OCI-LY1 (cell line): ENCODE data around the gene EPB41L1.

ENCODE experiments used
- H2AFZ ChIP-seq: fragments of 200-600 bp; sonication (generic), shearing (Covaris generic); 2 replicates; pipeline ENCODE4 v1.6.0; 2014; ENCODE audit warnings: antibody characterized with exemption, mild to moderate bottlenecking, low read length
- H3F3A ChIP-seq: fragments of 200-600 bp; sonication (generic), shearing (Covaris generic); 2 replicates; pipeline ENCODE4 v1.6.0; 2014; ENCODE audit warnings: mild to moderate bottlenecking, antibody characterized with exemption, low read length, moderate library complexity; ENCODE audit not compliant: insufficient read depth
- H3K27ac ChIP-seq: fragments of 200-600 bp; sonication (generic); 2 replicates; pipeline ENCODE4 v1.5.1; 2014; ENCODE audit warnings: low read length, mixed run types, mild to moderate bottlenecking, low read depth; ENCODE audit not compliant: poor library complexity, severe bottlenecking
- H3K27me3 ChIP-seq: fragments of 200-600 bp; sonication (generic); 2 replicates; pipeline ENCODE4 v1.6.0; 2014; ENCODE audit warnings: antibody characterized with exemption, mild to moderate bottlenecking, low read length, moderate library complexity; ENCODE audit not compliant: insufficient read depth
- H3K36me3 ChIP-seq: fragments of 200-600 bp; sonication (generic); 2 replicates; pipeline ENCODE4 v1.6.1; 2014; ENCODE audit warnings: mild to moderate bottlenecking, antibody characterized with exemption, low read length, moderate library complexity, mixed read lengths; ENCODE audit not compliant: insufficient read depth
- H3K4me1 ChIP-seq: fragments of 200-600 bp; sonication (generic); 2 replicates; pipeline ENCODE4 v1.5.1; 2014; ENCODE audit warnings: mild to moderate bottlenecking, low read length, moderate library complexity; ENCODE audit not compliant: insufficient read depth, severe bottlenecking
- H3K4me2 ChIP-seq: fragments of 200-600 bp; sonication (generic), shearing (Covaris generic); 2 replicates; pipeline ENCODE4 v1.6.1; 2014; ENCODE audit warnings: low read length
- H3K4me3 ChIP-seq: fragments of 200-600 bp; sonication (generic); 2 replicates; pipeline ENCODE4 v1.5.1; 2014; ENCODE audit warnings: low read length, low read depth, mild to moderate bottlenecking, mixed read lengths; ENCODE audit not compliant: poor library complexity, severe bottlenecking
- H3K79me2 ChIP-seq: fragments of 200-600 bp; shearing (Covaris generic); 2 replicates; pipeline ENCODE4 v1.6.1; 2016; ENCODE audit warnings: mixed run types, low read length, mixed read lengths; ENCODE audit not compliant: insufficient read depth
- H3K9ac ChIP-seq: fragments of 200-600 bp; sonication (generic), shearing (Covaris generic); 2 replicates; pipeline ENCODE4 v1.6.1; 2014; ENCODE audit warnings: mild to moderate bottlenecking, low read length, mixed read lengths
- H3K9me2 ChIP-seq: fragments of 200-600 bp; sonication (generic), shearing (Covaris generic); 2 replicates; pipeline ENCODE4 v1.6.1; 2014; ENCODE audit warnings: low read depth, mild to moderate bottlenecking, low read length, mixed read lengths
- H3K9me3 ChIP-seq: fragments of 200-600 bp; shearing (Covaris generic); 2 replicates; pipeline ENCODE4 v1.6.1; 2014; ENCODE audit warnings: low read length, mixed read lengths
- H4K20me1 ChIP-seq: fragments of 200-600 bp; sonication (generic), shearing (Covaris generic); 2 replicates; pipeline ENCODE4 v1.6.0; 2016; ENCODE audit warnings: mild to moderate bottlenecking, low read length; ENCODE audit not compliant: insufficient read depth
- EZH2 ChIP-seq: fragments of 200-600 bp; sonication (generic), shearing (Covaris generic); IDR thresholded peaks from 2 replicates; pipeline ENCODE4 v1.8.0; 2017; ENCODE audit warnings: borderline replicate concordance, mixed run types, mild to moderate bottlenecking, antibody characterized with exemption, low read length, moderate library complexity, mixed read lengths
- TF ChIP-seq, protein P1 (sequence below): fragments of 200-600 bp; sonication (generic), shearing (Covaris generic); IDR thresholded peaks from 2 replicates; pipeline ENCODE4 v1.5.1; 2017; ENCODE audit warnings: mild to moderate bottlenecking, antibody characterized with exemption, low read length, moderate library complexity, mixed read lengths

EPB41L1 gene

DNA sequence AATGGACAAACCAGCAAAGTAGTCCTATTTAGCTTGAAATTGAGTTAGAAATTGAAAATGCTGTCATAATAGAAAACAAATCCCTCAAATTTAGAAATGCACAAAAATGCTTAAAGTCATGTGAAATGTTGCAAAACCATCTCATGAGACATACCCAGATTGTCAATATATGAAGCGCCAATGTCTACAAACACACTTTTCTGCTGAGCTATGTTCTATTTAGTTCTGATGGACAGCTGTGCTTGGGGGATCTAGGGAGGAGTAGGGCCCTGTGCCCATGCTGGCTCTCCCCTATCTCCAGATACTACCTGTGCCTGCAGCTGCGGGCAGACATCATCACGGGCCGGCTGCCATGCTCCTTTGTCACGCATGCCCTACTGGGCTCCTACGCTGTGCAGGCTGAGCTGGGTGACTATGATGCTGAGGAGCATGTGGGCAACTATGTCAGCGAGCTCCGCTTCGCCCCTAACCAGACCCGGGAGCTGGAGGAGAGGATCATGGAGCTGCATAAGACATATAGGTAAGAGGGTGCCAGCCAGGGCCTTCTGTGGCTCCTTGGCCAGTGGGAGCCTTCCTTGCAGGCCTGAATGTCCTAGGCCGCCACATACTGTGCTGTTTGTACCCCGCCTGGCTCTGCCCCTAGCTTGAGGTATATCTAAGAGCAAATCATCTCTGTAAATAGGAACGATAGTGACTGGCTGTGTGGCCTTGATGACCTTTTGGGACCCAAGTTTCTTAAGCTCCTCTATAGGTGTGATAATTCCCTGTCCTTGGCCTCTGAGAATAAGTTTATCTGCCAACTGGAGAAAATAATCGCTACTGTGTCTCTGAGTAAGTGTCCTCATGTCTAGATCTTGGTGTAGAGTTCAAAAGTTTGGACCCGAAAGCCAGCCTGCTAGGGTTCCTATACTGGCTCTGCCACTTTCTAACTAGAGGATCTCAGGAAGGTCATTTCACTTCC is 30.6 kb downstream of the EPB41L1 start:
- no peaks in the 10 kb centered on the region for H4K20me1 ChIP-seq
- H3F3A ChIP-seq: no peaks in the 10 kb centered on the region
- no peaks in the 10 kb centered on the region for H3K9me2 ChIP-seq
- H3K27ac ChIP-seq: no peak overlapping the region
- H2AFZ ChIP-seq: no peak overlapping the region
- H3K4me1 ChIP-seq: no peaks in the 10 kb centered on the region
- H3K27me3 ChIP-seq: peaks cover 7% of the 10 kb centered on the region; the same call in 1 of the 2 replicates
- H3K4me3 ChIP-seq: no peak overlapping the region
- H3K4me2 ChIP-seq: no peak overlapping the region
- no peaks in the 10 kb centered on the region for H3K79me2 ChIP-seq
- TF ChIP-seq, protein P1, sequence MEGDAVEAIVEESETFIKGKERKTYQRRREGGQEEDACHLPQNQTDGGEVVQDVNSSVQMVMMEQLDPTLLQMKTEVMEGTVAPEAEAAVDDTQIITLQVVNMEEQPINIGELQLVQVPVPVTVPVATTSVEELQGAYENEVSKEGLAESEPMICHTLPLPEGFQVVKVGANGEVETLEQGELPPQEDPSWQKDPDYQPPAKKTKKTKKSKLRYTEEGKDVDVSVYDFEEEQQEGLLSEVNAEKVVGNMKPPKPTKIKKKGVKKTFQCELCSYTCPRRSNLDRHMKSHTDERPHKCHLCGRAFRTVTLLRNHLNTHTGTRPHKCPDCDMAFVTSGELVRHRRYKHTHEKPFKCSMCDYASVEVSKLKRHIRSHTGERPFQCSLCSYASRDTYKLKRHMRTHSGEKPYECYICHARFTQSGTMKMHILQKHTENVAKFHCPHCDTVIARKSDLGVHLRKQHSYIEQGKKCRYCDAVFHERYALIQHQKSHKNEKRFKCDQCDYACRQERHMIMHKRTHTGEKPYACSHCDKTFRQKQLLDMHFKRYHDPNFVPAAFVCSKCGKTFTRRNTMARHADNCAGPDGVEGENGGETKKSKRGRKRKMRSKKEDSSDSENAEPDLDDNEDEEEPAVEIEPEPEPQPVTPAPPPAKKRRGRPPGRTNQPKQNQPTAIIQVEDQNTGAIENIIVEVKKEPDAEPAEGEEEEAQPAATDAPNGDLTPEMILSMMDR: no peak
- no peak for TF ChIP-seq EZH2
- H3K9me3 ChIP-seq: no peaks in the 10 kb centered on the region
- no peak overlapping the region for H3K9ac ChIP-seq
- no peaks in the 10 kb centered on the region for H3K36me3 ChIP-seq

DNA sequence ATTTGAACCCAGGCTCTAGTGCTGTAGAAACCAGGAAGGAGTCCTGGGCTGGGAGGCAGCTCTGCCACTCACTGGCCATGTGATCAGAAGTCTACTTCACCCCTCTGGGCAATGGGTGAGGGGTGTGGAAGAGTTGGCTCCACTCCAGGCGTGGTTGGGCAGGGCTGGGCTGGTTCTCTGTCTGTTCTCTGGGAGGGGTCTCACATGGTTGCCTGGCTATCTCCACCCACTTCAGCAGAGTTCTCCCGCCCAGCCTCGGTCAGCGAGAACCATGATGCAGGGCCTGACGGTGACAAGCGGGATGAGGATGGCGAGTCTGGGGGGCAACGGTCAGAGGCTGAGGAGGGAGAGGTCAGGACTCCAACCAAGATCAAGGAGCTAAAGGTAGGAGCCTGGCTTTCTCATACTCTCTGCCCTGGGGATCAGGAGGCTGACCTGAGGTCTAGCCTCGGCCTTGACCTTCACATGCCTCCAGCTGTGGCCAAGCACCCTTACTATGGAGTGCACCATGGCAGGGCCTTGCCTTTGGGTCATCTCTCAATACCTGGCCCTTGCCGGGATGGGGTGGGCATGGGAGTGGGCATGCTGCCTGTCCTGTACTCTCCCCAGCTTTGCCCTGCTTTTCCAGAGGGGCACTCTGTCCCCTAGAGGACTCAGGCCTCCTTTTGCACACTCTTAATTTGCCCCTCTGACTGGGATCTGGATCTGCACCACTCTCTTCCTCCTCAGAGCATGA is 39.6 kb downstream of the EPB41L1 start:
- no peak for TF ChIP-seq EZH2
- TF ChIP-seq, protein P1: no peak
- H3K9me2 ChIP-seq: no peaks in the 10 kb centered on the region
- no peaks in the 10 kb centered on the region for H3K4me1 ChIP-seq
- no peaks in the 10 kb centered on the region for H3K79me2 ChIP-seq
- no peaks in the 10 kb centered on the region for H3K9me3 ChIP-seq
- 0 out of 2 replicates have a peak, but pooled peaks cover 19% of the 10 kb centered on the region for H3K27me3 ChIP-seq
- H3F3A ChIP-seq: no peaks in the 10 kb centered on the region
- no peak overlapping the region for H2AFZ ChIP-seq
- H3K27ac ChIP-seq: no peak overlapping the region
- H3K36me3 ChIP-seq: no peaks in the 10 kb centered on the region
- no peaks in the 10 kb centered on the region for H4K20me1 ChIP-seq
- H3K9ac ChIP-seq: no peak overlapping the region
- H3K4me3 ChIP-seq: no peak overlapping the region
- H3K4me2 ChIP-seq: no peak overlapping the region

DNA sequence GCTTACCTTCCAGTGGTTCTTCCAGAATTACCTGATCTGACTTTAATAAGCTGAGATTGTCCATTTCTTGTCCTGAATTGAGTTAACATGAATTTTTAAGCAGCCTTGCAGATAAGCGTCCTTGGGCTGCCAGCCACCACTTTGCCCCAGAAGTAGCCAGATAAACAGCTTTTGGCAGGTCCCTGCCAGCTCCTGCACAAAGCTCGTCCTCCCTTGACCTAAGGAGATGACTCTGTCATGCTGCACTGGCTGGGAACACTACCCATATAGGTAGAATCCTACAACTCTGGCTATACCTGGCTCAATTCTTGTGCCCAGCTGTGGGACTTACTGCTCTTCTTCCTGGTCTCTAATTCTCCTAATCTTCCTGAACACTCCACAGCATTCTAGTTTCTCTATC is 42.1 kb downstream of the EPB41L1 start:
- Histone ChIP-seq H3F3A (no peaks in the 10 kb centered on the region), H3K79me2 (no peaks in the 10 kb centered on the region), H4K20me1 (no peaks in the 10 kb centered on the region), H3K27me3 (0 out of 2 replicates have a peak, but pooled peaks cover 16% of the 10 kb centered on the region), H3K27ac (no peak overlapping the region), H3K4me3 (no peak overlapping the region), H3K4me1 (no peaks in the 10 kb centered on the region), H3K9ac (no peak overlapping the region), H3K9me2 (no peaks in the 10 kb centered on the region), H3K36me3 (no peaks in the 10 kb centered on the region), H3K4me2 (no peak overlapping the region), H3K9me3 (no peaks in the 10 kb centered on the region), H2AFZ (no peak overlapping the region)
- no peak for TF ChIP-seq EZH2
- TF ChIP-seq, protein P1: no peak
